ENCODE data around the gene ENOX2.

DNA sequence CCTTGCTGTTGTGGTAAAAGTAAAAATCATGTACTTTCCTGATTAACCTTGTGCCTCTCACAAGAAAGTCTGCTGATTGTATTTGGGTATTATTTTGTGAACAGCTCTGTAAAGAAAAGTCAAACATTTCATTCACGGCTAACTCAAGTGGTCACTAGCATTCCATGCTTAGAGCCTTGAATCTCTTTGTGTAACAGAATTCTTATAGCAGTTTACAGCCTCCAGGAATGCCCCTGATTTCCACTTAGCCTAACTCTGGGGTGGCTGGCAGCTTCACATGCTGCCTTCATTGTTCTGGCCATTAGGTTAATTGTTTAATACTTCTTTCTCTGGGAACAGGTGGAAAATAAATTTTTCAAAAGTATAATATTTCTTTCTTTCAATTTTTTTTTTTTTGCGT lies 274.5 kb downstream of the ENOX2 start:
- TF ChIP-seq POLR2A (IDR thresholded peaks at IDR 0.05; ENCODE audit: low read depth, low read length) (no peak), SPI1 (IDR thresholded peaks at IDR 0.05; ENCODE audit: low read depth, low read length) (no peak), POLR2AphosphoS5 (IDR thresholded peaks at IDR 0.05; ENCODE audit: low read depth, low read length) (no peak), TAF1 (IDR thresholded peaks at IDR 0.05; ENCODE audit: low read depth, low read length) (no peak), PAX5 (IDR thresholded peaks at IDR 0.05; ENCODE audit: insufficient read depth, low read length, severe bottlenecking) (no peak)
